Measurements from ENCODE around the gene ARHGEF3. TPM values are rescaled to one million over a fixed set of nuclear protein-coding genes. Genes with fewer than 3 reads are reported as not detected.
A peak's percentile ranks its signal among the peaks of the same experiment; 100 is the strongest.

ARHGEF3 gene
- total RNA-seq, 1 donor from 2014 or later = 16.5 TPM

DNA sequence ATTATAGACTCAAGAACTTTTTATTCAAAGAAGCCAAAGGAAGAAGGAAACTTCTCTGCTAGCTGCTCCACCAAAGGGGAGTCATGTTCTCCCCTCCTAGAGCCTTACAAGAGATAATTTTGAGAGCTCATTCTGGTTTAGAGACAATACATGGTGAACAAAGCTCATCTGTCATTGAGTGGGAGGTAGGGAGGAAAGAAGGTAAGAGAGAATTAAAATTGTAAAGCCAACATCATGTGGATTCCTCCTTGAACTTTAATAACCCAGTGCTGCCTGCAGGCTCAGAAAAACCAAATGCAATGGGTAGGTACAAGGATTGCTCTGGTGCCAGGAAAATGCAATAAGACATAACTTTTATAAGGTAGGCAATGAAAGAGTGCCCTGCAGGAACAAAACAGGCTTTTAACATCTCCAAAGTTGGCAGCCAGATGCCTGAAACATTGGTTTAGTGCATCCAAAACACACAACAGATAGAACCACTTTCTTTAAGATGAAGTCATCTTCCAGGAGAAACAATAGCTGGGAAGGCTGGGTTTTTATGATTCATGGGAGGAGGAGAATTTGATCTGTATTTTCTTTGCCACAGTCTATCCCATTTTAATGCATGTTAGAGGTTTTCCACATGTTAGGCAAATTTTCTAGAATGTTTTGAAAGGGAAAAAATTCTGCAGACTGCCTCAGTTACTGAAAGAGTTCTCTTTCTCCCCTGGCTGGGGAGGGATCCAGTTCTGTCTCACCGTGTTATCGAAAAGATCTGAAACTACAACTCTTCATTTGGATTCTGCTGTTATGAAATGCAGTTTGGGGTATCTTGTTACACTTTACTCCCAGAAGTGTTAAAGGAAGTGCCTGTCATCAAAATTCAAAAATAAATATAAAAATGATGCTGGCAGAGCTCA, 11.3 kb upstream of the ARHGEF3 start:
- Histone ChIP-seq H3K27ac (replicated peaks) (peak overlapping the region; percentile 44), H3K9me3 (replicated peaks) (no peaks in the 10 kb centered on the region)
- TF ChIP-seq, protein P1, sequence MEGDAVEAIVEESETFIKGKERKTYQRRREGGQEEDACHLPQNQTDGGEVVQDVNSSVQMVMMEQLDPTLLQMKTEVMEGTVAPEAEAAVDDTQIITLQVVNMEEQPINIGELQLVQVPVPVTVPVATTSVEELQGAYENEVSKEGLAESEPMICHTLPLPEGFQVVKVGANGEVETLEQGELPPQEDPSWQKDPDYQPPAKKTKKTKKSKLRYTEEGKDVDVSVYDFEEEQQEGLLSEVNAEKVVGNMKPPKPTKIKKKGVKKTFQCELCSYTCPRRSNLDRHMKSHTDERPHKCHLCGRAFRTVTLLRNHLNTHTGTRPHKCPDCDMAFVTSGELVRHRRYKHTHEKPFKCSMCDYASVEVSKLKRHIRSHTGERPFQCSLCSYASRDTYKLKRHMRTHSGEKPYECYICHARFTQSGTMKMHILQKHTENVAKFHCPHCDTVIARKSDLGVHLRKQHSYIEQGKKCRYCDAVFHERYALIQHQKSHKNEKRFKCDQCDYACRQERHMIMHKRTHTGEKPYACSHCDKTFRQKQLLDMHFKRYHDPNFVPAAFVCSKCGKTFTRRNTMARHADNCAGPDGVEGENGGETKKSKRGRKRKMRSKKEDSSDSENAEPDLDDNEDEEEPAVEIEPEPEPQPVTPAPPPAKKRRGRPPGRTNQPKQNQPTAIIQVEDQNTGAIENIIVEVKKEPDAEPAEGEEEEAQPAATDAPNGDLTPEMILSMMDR (IDR thresholded peaks at IDR 0.05; ENCODE audit: borderline replicate concordance) = no peak

DNA sequence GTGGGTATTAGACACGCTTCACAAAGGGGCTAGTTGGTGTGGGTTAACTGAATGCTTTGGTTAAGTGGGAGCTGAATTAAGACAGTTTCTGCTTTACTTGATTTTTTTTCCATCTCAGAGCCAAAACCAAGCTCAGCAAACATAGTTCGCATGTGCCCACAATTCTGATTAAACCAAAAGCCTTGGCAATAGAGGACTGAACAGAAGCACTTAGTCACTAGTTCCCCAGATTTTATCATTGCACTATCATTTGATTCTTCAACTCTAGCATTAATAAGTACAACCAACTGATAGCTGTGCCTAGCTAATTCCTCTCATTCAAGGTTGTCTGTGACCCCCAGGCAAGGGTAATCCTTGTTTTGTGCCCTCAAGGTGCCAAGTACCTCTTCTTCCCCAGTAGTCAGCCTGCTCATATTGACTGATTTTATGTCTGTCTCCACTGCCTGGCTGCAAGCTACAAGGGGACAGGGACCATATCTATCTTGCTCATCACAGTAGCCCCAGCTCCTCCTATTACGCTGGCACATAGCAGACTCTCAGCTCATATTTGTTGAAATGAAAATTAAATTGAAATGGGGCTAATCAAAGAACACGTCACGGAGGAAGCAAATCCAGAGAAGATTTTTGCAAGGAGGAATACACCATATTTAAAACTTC, 9.9 kb upstream of the ARHGEF3 start:
- no peaks in the 10 kb centered on the region for H3K27me3 ChIP-seq (ENCODE audit: low read depth)
- intact Hi-C loops (cut with micrococcal nuclease) = no loop called here
- no peak for DNase-seq
- TF ChIP-seq, protein P1 (IDR thresholded peaks at IDR 0.05; ENCODE audit: borderline replicate concordance) = no peak
- peaks cover 21% of the 10 kb centered on the region for H3K4me1 ChIP-seq
- no peaks in the 10 kb centered on the region for H3K36me3 ChIP-seq
- no peak overlapping the region for H3K4me3 ChIP-seq
- no peaks in the 10 kb centered on the region for H3K9me3 ChIP-seq (replicated peaks)
- no peak overlapping the region for H3K27ac ChIP-seq (replicated peaks)

More for the DNA sequence above, 11.3 kb upstream of the ARHGEF3 start:
- no peaks in the 10 kb centered on the region for H3K36me3 ChIP-seq
- no peak overlapping the region for H3K4me3 ChIP-seq
- no peaks in the 10 kb centered on the region for H3K27me3 ChIP-seq (ENCODE audit: low read depth)
- no peak for DNase-seq
- intact Hi-C loops (cut with micrococcal nuclease) = no loop called here
- H3K4me1 ChIP-seq = peaks cover 21% of the 10 kb centered on the region

DNA sequence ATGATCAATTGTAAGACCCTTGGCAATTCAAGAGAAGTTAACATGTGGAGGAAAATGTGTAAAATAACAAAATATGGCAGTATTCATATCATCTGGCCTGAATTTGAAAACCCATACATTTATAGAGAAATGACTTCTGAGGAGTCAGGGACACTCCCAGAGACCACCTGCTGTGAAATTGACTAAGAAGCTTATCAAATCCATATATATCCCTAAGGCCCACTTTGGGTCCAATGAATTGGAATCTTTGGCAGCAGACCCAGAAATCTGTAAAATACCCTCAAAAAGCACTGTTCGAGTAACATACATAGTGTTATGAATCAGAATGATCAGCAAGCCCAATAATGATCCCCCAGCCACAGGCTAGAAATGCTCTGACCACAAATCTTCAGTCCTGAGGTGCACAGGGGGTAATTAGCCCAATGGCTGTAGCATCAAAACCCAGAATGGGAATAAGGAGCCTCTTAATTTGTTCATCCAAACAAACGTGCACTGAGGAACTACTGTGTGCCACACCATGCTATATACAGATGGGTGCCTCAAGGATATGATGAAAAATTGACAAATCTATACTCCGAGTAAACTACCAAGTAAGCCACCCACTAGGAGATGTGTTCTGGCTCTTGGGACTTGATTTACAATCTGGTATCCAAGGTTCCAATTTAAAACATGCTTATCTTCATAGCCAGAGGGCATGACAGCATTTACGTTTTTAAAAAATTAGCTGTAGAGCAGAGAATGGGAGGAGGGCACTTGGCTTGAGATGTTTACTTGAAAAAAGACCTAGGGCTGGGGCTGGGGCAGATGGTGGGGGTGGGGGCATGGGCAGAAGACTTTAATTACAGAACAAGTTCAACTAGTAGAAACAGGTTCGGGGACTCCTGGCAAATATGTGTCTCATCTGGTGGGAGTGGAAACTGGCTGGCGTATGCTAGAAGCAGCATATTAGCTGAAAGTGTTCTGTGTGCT, 9.1 kb upstream of the ARHGEF3 start:
- Histone ChIP-seq H3K9me3 (replicated peaks) (no peaks in the 10 kb centered on the region), H3K4me1 (peaks cover 21% of the 10 kb centered on the region), H3K27ac (replicated peaks) (no peak overlapping the region), H3K36me3 (no peaks in the 10 kb centered on the region), H3K4me3 (no peak overlapping the region), H3K27me3 (ENCODE audit: low read depth) (no peaks in the 10 kb centered on the region)
- TF ChIP-seq, protein P1 (IDR thresholded peaks at IDR 0.05; ENCODE audit: borderline replicate concordance) = no peak
- intact Hi-C loops (cut with micrococcal nuclease) = no loop called here
- no peak for DNase-seq

DNA sequence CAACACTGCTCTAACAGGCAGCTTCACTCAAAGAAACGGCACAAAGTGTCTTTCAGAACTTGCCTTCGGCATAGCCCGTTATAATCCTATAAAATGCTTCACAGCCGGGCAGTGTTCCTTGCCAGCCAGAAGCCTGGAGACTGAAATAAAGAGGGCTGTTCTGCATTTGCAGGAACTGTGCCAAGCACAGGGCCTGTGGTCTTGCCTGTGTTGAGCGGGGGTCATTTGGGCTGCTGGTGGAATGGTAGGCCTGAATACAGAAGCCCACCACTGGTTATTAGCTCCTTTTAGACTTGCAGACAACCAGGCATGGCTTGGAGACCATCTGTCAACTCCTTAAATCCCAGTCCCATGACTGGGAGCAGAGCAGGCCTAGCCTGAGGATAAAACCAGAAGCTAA, 4.7 kb upstream of the ARHGEF3 start:
- no peaks in the 10 kb centered on the region for H3K9me3 ChIP-seq (replicated peaks)
- no peak for DNase-seq
- peaks cover 11% of the 10 kb centered on the region for H3K4me1 ChIP-seq
- H3K36me3 ChIP-seq = no peaks in the 10 kb centered on the region
- intact Hi-C loops (cut with micrococcal nuclease) = no loop called here
- no peak overlapping the region for H3K4me3 ChIP-seq
- no peak overlapping the region for H3K27ac ChIP-seq (replicated peaks)
- TF ChIP-seq, protein P1 (IDR thresholded peaks at IDR 0.05; ENCODE audit: borderline replicate concordance) = no peak
- H3K27me3 ChIP-seq (ENCODE audit: low read depth) = no peaks in the 10 kb centered on the region

DNA sequence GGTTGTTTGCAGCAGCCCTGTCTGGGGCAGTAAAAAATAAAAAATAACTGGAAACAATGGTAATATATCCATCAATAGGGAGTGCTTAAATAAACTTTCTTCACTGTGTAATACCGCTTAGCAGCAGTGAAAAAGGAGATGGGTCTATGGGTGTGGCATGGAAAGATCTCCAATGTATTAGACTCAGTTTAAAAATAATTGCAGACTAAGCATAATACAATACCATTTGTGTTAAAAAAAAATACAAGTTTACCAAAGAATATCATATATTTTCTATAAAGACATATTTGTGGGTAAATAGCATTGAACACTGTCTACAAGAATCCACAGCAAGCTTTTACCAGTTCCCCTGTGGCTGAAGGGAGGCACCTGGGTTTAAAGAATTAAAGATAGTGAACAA, 1.0 kb upstream of the ARHGEF3 start:
- Histone ChIP-seq H3K4me1 (peaks cover 45% of the 10 kb centered on the region), H3K36me3 (no peaks in the 10 kb centered on the region), H3K4me3 (no peak overlapping the region), H3K27me3 (ENCODE audit: low read depth) (no peaks in the 10 kb centered on the region), H3K27ac (replicated peaks) (no peak overlapping the region), H3K9me3 (replicated peaks) (no peaks in the 10 kb centered on the region)
- TF ChIP-seq, protein P1 (IDR thresholded peaks at IDR 0.05; ENCODE audit: borderline replicate concordance) = no peak
- intact Hi-C loops (cut with micrococcal nuclease) = no loop called here
- no peak for DNase-seq
